G401.6 (cell line): ENCODE measurements around the gene ZP1.

Source experiments
- FAIRE-seq: peaks from 2 replicates; lab custom pipeline; 2012; peaks lifted over from hg19 to GRCh38; lab: Jason Lieb, UNC

Gene ZP1

DNA sequence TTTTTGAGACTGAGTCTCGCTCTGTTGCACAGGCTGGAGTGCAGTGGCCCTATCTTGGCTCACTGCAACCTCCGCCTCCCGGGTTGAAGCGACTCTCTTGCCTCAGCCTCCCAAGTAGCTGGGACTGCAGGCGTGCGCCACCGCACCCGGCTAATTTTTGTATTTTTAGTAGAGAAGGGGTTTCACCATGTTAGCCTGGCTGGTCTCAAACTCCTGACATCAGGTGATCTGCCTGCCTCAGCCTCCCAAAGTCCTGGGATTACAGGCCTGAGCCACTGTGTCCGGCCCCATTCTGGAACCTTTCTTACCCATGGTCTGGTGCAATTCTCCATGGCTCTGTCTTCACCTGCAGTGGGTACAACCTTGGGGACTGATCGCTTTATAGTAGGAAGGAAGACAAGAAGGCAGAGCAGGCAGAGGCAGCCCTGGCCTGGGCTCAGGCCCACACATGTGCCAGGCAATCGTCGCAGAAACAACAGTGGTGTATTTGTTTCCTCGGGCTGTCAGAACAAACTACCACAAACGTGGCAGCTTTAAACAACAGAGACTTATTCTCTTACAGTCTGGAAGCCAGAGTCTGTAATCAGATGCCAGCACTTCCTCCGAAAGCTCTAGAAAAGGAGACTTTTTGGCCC is 7.6 kb upstream of the ZP1 start:
- FAIRE-seq: no peak

DNA sequence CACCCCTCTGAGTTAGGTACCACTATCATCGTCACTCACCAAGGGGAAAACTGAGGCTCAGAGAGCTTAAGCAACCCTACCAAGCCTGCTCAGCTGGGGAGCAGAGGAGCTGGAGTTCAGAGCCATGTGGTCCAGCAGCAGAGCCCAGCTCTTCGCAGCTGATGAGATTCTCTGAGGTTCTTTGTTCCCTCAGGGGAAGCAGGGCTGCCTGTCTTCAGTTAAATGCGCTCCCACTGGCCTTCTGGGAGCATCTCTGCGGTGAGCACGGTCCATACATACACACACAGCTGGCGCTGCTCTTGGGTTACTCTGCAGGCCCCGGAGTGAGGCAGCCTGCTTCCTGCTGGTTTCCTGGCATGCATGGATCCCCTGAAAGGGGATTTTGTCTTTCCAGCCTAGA is 6.4 kb upstream of the ZP1 start:
- no peak for FAIRE-seq

GRCh38 chr11:60862171-60862570 is 5.2 kb upstream of the ZP1 start:
- FAIRE-seq: no peak

- FAIRE-seq: no peak
These were observed 3.5 kb upstream of the ZP1 start for GRCh38 chr11:60863550-60864521.

- FAIRE-seq: no peak
These were observed 2.4 kb upstream of the ZP1 start for GRCh38 chr11:60864856-60865513.

GRCh38 chr11:60867871-60868681 is 734 bp downstream of the ZP1 start:
- FAIRE-seq: no peak

- FAIRE-seq: no peak
These were observed 1.5 kb downstream of the ZP1 start for GRCh38 chr11:60868682-60869450.

- no peak for FAIRE-seq
These were observed 2.1 kb downstream of the ZP1 start for GRCh38 chr11:60869451-60869825.

GRCh38 chr11:60870276-60870675 is 2.9 kb downstream of the ZP1 start:
- FAIRE-seq: no peak

- no peak for FAIRE-seq
These were observed 3.5 kb downstream of the ZP1 start for GRCh38 chr11:60870733-60871377.

DNA sequence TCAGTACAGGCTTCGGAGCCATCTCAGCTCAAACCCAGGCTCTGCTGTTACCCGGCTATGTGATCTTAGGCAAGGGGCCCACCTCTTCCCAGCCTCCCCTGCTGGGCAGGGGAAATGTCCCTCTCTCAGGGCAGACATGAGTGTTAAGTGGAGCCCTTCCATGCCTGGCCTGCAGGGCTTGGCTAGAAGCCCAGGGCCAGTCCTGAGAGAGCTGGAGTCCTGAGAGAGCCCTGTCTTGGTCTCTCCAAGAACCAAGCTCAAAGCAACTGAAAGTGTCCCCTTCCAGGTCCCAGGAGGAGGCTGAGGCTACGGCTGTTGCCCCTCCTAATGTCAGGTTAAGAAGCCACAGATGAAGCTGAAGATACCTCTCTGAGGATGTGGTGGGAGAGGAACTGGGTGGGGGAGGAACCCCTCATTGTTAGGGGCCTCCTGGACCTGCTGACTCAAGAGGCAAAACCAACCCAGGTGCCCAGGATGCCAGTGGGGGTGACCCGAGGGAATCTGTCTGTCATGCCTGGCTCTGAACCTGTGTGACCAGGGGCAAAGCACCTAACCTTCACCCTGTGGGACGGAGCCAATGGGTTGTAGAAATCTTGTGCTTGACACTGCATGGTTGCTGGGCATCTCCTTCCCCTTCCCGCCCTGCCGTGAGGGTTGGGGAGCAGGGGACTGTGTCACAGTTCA is 4.2 kb downstream of the ZP1 start:
- FAIRE-seq: no peak

DNA sequence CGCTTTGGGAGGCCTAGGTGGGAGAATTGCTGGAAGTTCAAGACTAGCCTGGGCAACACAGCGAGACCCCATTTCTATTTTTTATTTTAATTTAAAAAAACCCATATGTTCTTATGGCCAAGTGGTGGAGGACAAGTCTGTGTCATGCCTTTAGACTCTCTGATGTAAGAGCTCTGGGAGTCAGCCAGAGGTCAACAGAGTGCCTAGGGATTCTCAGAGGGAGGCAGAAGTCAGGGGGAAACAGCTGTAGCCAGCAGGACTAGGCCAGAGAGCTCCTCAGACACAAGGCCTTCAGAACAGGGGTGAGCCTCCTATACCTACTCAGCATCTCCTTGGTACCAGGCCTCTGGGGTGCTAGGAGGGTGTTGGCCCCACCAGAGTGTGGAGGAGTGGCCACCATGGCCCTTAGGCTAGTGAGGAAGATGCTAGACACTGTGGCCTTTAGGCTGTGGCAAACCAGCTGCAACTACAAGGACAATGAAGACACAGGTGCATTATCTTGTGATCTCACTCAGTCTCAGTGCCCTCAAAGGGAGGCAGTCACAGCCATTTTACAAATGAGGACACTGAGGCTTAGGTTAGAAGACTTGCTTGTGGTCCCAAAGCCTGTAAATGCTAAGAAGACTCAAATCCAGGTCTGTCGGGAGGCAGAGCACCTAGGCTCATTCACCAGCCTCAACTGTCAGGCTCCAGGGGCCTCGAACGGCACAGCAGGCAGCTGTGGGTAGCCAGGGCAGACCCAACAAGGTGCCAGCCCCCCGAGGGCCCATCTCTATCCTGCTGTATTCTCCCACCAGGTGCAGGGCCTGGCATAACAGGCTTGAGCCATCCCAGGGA is 5.0 kb downstream of the ZP1 start:
- FAIRE-seq: no peak

DNA sequence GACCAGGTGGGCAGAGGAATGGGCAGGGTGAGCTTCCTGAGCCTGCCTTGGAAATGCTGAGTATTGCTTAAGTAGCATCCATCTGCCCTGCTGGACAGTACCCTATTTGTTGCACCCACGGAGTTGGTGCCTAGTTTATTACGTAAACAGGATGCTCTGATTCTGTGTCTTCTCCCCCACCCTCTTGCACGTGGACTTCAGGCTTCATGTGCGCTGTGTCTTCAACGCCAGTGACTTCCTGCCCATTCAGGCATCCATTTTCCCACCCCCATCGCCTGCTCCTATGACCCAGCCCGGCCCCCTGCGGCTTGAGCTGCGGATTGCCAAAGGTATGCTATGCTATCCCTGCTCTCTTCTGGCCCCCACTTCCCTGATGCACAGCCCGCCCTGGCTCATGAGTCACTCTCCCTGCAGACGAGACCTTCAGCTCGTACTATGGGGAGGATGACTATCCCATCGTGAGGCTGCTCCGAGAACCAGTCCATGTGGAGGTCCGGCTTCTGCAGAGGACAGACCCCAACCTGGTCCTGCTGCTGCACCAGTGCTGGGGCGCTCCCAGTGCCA is 5.7 kb downstream of the ZP1 start:
- FAIRE-seq: no peak

DNA sequence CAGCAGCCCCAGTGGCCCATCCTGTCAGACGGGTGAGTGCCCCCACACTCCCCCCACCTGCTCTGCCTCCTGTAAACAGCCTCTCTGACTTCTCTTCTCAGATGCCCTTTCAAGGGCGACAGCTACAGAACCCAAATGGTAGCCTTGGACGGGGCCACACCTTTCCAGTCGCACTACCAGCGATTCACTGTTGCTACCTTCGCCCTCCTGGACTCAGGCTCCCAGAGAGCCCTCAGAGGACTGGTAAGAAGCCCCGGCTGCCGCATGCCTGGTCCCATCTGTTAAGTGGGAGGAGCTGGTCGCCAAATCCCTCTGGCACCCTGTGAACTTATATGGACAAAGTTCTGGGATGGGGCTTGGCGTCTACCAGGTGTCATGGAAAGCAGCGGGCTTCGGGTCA is 6.2 kb downstream of the ZP1 start:
- no peak for FAIRE-seq

GRCh38 chr11:60874421-60875365 is 7.4 kb downstream of the ZP1 start:
- FAIRE-seq: no peak

GRCh38 chr11:60875366-60876167 is 8.2 kb downstream of the ZP1 start:
- no peak for FAIRE-seq

- no peak for FAIRE-seq
These were observed 8.8 kb downstream of the ZP1 start for GRCh38 chr11:60876168-60876485.
